A673 (cell line): ENCODE data around the gene PEX7.

Experiments used
- EZH2 ChIP-seq: fragments of 200-600 bp; sonication (generic); IDR thresholded peaks from 2 replicates; pipeline ENCODE4 v1.6.1; 2017; ENCODE audit warnings: borderline replicate concordance, low read depth, mild to moderate bottlenecking, mixed read lengths, antibody characterized with exemption, low read length; ENCODE audit not compliant: poor library complexity, severe bottlenecking
- TF ChIP-seq, protein P1 (sequence below): fragments of 300-800, 200-600 bp; sonication (generic); conservative IDR thresholded peaks from 2 replicates; pipeline ENCODE4 v1.5.1; 2017; ENCODE audit warnings: low read depth, mild to moderate bottlenecking, antibody characterized with exemption, low read length, moderate library complexity, mixed read lengths

- TF ChIP-seq, protein P1, sequence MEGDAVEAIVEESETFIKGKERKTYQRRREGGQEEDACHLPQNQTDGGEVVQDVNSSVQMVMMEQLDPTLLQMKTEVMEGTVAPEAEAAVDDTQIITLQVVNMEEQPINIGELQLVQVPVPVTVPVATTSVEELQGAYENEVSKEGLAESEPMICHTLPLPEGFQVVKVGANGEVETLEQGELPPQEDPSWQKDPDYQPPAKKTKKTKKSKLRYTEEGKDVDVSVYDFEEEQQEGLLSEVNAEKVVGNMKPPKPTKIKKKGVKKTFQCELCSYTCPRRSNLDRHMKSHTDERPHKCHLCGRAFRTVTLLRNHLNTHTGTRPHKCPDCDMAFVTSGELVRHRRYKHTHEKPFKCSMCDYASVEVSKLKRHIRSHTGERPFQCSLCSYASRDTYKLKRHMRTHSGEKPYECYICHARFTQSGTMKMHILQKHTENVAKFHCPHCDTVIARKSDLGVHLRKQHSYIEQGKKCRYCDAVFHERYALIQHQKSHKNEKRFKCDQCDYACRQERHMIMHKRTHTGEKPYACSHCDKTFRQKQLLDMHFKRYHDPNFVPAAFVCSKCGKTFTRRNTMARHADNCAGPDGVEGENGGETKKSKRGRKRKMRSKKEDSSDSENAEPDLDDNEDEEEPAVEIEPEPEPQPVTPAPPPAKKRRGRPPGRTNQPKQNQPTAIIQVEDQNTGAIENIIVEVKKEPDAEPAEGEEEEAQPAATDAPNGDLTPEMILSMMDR = no peak
- no peak for TF ChIP-seq EZH2
These were observed 65.6 kb downstream of the PEX7 start for GRCh38 chr6:136887953-136888352.
